GM20431 (cell line): ENCODE measurements around the gene ARMS2.

Experiments used
- in situ Hi-C: fragments of 300-500 bp; cut with MseI, MboI; formaldehyde crosslinking; loops from one replicate; pipeline ENCODE4 v1.15.0; 2020; ENCODE audit warnings: low sequenced_read_pairs; ENCODE audit not compliant: unreplicated experiment

The ARMS2 gene

GRCh38 chr10:122449153-122449552 is 5.3 kb upstream of the ARMS2 start:
- in situ Hi-C loops: loop anchor here (25.0 kb wide), 1 partner anchor 112 kb away; no protein-coding TSS in a partner anchor

- in situ Hi-C loops: no loop called here
Observed at GRCh38 chr10:122450353-122450990, 4.0 kb upstream of the ARMS2 start.

DNA sequence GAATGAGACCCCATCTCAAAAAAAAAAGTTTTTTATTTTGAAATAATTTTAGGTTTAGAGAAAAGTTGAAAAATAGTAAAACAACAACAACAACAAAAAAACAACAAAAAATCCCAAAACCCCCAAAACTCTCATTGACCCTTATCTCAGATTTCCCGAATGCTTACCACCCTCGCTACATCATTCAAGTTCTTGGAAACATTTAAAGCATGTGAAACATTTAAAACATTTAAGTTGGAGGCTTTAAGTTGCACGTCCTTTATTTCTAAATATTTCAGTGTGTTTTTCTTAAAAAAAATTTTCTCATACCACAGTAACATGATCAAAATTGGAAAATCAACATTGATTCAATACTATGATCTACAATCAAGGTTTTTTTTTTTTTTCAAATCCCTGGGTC is 382 bp upstream of the ARMS2 start:
- in situ Hi-C loops: no loop called here

DNA sequence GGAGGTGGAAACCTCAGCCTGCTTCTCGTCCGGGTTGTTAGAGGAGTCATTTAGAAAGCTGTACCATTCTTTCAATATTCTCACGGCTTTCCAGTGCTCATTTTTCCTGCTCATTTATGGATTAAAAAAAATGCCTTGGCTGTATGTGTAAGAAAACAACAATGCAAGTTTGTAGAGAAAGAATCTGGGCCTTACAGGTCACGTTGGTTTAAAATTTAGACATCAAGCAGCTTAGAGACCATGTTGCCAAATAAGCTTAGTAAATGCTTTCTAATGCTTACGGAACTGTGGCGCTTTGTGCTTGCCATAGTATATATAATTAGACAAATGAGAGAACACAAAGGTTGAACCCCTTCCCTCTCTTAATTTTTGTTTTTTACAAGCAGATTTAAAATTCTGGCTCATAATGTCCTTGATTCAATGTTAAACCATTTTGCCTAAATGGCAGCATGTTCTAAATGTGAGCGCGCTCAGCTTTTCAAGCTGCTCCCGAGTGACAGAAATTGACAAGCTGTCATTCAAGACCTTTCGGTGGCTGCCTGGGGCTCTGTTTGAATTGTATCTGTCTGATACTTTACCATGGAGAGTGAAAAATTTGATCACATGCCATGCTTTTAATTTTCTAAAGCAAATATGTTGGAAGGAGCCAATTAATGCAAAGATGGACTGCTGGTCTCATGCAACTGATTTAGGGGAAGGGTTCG is 1.1 kb downstream of the ARMS2 start:
- in situ Hi-C loops: no loop called here

- in situ Hi-C loops: no loop called here
Observed at GRCh38 chr10:122457934-122458333, 3.5 kb downstream of the ARMS2 start.

DNA sequence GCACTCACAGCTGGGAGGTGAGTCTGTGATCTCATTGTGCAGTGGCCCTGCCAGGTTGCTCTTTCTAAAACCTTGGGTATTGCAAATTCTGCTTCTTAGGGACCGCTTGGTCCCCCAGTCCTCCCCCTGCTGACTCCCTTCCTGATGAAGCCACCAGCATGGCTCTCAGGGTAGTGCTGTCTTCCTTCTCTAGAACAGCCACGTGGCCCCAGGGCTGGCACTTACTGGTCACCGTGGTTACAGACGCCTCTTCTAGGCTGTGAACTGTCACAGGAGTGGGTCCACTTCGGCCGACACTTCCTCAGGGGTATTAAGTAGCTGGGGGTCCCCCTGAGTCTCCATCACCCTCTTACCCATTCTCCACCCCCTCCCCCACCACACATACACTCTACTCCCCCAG is 4.2 kb downstream of the ARMS2 start:
- in situ Hi-C loops: no loop called here

DNA sequence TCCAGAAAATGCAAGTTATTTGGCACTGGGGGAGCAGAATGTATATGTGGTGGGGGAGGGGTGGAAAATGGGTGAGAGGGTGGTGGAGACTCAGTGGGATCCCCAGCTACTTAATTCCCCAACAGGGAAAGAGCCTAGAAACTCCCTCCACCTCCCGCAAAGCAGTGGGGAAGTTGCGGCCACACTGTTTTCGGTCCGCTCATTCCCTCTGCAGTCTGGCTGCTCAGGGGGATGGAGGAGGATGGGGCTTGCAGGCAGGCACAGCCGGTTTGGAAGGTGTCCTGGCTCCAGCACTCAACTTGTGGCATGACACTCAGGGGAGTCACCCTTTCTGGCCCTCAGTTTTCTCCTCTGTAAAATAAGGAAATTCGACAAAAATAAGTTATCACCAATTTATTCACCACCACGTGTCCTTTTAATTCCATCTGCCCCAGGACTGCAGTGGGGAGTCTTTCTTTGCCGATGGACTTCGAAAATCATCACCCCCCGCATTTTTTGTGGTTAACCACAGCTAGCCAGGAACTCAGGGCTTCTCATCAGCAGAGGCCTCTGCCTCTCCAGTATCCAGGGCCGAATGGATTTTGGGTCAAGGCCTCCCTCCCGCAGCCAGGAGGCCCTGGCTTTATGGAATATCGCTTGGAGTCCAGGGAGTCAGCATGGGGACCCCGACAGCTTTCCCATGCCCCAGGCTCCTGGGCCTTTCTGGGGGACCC is 5.3 kb downstream of the ARMS2 start:
- in situ Hi-C loops: no loop called here

DNA sequence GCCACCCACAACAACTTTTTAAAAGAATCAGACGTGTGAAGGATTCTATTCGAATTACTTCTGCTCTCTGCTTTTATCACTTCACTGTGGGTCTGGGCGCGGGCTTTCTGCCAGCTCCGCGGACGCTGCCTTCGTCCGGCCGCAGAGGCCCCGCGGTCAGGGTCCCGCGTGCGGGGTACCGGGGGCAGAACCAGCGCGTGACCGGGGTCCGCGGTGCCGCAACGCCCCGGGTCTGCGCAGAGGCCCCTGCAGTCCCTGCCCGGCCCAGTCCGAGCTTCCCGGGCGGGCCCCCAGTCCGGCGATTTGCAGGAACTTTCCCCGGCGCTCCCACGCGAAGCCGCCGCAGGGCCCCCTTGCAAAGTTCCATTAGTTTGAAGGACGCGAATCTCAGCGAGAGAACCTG is 6.4 kb downstream of the ARMS2 start:
- in situ Hi-C loops: no loop called here

- in situ Hi-C loops: no loop called here
Observed at GRCh38 chr10:122461367-122461728, 6.9 kb downstream of the ARMS2 start, which contains the start of gene HTRA1. TSS of gene HTRA1 (plus strand) at chr10:122461553. CDS start at chr10:122461653, 100 bp downstream.

- in situ Hi-C loops: no loop called here
Observed at GRCh38 chr10:122461729-122462532, 7.5 kb downstream of the ARMS2 start.

- in situ Hi-C loops: no loop called here
Observed at GRCh38 chr10:122462533-122463465, 8.3 kb downstream of the ARMS2 start.

GRCh38 chr10:122463466-122464249 is 9.2 kb downstream of the ARMS2 start:
- in situ Hi-C loops: no loop called here

- in situ Hi-C loops: no loop called here
Observed at GRCh38 chr10:122464250-122464510, 9.7 kb downstream of the ARMS2 start.

DNA sequence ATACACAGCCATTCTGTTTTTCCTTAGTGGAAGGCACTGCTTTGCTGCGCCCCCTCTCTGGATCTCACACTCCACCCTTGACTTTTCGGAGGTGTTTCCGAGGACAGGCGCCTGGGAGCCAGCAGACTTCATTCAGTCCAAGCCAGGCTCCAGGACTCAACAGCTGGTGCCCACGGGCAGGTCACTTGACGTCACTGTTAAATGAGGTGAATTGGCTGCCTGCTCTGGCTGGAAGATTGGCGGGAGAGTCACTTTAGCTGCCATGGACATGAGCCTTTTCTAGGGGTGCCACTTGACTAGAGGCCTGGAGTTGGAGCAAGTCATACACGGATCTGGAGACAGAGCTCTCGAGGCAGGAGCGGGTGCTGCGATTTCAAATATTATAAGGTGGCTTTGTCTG is 10.1 kb downstream of the ARMS2 start:
- in situ Hi-C loops: no loop called here

GRCh38 chr10:122465401-122466040 is 11.1 kb downstream of the ARMS2 start:
- in situ Hi-C loops: no loop called here

GRCh38 chr10:122466951-122467381 is 12.5 kb downstream of the ARMS2 start:
- in situ Hi-C loops: no loop called here

GRCh38 chr10:122467701-122468100 is 13.2 kb downstream of the ARMS2 start:
- in situ Hi-C loops: no loop called here

DNA sequence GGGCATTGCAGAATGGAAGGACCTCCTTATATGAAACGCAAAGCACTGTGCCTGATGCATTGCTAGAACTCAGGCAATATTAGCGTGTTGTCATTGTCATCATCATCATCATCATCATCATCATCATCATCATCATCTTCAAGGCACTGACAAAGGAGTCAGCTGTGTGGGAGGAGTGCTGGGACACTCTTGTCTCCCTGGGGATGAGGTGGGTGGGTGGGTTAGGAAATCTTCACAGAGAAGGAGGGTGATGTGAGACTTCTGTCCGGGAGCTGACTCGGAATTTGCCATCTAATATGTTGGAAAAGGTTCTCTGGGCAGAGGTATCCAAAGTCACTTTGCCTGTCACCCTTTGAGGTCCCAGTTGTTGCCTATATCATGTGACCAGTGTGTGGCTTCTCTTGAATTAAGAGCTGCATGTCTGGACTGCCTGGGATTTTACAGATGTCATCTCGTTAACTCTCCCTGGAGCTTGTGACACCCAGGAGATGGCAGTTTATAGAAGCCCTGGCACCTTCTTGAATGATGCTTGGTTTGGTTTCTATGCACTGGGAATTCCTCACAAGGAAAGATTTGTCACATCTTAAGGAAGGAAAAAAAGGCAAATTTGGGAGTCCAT is 14.0 kb downstream of the ARMS2 start:
- in situ Hi-C loops: no loop called here
